ENCODE results near the gene TBC1D5. TPM values are rescaled to one million over a fixed set of nuclear protein-coding genes. Genes with fewer than 3 reads are reported as not detected.

The TBC1D5 gene
- total RNA-seq, 1 donor from 2014 or later: 55.6 TPM

DNA sequence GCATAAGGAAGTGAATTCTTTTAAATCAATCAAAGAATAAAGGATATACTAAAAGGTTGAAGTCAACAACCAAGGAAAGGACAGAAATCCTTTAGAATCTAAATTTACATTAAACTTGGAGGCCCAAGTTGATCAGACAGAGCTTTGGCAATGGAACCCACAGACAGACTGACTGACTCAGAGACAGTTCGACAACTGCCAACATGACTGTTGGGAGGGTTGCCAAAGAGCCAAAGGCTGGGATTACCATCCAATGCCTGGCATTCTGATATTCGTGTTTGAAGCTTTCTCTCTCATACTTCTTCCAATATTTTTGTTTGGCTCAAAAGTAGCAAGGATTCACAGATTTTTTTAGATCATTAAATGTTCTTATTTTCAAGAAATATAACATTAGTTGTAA, 451.5 kb downstream of the TBC1D5 start:
- peaks cover 6% of the 10 kb centered on the region for H3K36me3 Mint-ChIP-seq (ENCODE audit: insufficient read depth)
- H3K9me3 Mint-ChIP-seq (ENCODE audit: low read depth): no peaks in the 10 kb centered on the region
- no peak for DNase-seq (ENCODE audit: low spot score, unreplicated experiment)
- no peak overlapping the region for H3K4me3 Mint-ChIP-seq (ENCODE audit: low read depth)
- no peaks in the 10 kb centered on the region for H3K27me3 Mint-ChIP-seq
- TF ChIP-seq, protein P1, sequence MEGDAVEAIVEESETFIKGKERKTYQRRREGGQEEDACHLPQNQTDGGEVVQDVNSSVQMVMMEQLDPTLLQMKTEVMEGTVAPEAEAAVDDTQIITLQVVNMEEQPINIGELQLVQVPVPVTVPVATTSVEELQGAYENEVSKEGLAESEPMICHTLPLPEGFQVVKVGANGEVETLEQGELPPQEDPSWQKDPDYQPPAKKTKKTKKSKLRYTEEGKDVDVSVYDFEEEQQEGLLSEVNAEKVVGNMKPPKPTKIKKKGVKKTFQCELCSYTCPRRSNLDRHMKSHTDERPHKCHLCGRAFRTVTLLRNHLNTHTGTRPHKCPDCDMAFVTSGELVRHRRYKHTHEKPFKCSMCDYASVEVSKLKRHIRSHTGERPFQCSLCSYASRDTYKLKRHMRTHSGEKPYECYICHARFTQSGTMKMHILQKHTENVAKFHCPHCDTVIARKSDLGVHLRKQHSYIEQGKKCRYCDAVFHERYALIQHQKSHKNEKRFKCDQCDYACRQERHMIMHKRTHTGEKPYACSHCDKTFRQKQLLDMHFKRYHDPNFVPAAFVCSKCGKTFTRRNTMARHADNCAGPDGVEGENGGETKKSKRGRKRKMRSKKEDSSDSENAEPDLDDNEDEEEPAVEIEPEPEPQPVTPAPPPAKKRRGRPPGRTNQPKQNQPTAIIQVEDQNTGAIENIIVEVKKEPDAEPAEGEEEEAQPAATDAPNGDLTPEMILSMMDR (IDR thresholded peaks at IDR 0.05; ENCODE audit: unreplicated experiment): no peak
- H3K27ac Mint-ChIP-seq: no peak overlapping the region
- peaks cover 21% of the 10 kb centered on the region for H3K4me1 Mint-ChIP-seq (ENCODE audit: low read depth)

DNA sequence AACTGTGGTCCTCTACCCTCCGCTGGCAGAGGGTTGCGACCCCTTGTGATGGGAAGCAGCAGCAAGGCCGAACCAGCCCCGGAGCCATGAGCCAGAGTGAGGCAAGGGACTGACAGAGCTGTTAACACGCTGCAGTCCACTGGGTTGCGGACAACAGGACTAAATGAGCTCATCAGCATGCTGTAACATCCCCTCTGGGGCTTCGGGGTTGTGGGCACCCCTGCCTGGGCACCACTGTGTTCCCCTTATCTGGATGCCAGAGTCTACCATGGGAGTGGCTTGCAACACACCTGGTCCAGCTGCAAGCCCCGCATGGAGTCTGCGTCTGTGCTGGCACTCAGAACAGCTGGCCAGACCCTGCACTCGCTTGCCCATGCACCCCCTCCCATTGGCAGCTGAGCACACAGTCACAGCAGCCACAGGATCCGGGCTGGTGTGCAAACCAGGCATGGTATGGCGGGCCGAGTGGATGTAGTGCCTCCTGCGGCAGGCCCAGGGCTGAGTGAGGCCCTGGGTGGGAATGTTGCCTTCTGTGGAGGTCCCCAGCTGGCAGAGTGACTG, 453.5 kb downstream of the TBC1D5 start:
- H3K4me1 Mint-ChIP-seq (ENCODE audit: low read depth): peaks cover 16% of the 10 kb centered on the region
- H3K4me3 Mint-ChIP-seq (ENCODE audit: low read depth): no peak overlapping the region
- no peaks in the 10 kb centered on the region for H3K27me3 Mint-ChIP-seq
- H3K36me3 Mint-ChIP-seq (ENCODE audit: insufficient read depth): peaks cover 8% of the 10 kb centered on the region
- no peaks in the 10 kb centered on the region for H3K9me3 Mint-ChIP-seq (ENCODE audit: low read depth)
- TF ChIP-seq, protein P1 (IDR thresholded peaks at IDR 0.05; ENCODE audit: unreplicated experiment): no peak
- H3K27ac Mint-ChIP-seq: no peak overlapping the region
- DNase-seq (ENCODE audit: low spot score, unreplicated experiment): no peak

DNA sequence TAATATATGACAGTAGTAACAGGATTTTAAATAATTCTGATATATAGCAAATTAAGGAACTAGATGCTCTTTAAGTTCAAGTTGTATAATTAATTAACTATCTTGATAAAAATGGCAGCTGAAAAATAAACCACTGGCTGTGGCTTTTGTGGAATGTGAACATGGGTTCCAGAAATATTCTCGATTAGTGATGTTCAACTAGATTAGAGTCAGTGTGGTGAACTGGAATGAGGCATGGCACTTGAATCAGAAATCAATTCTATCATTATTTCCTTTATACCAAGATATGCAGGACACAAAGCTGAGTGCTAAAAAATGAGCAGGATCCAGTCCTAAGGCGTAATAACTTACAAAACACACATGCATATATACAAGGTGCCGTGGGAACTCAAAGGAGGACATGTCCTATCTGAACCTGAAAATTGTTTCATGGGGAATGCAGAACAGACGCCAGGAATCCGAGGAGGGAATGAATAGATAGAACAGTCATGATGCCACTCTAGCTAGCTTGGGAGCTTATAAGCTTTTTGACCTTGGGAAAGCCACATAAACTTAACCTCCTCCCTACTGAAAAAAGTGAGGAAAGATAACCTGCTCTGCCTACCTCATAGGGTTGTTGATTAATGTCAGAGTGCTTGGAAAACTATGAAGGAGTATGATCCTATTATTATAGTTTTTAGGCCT, 455.3 kb downstream of the TBC1D5 start:
- H3K4me1 Mint-ChIP-seq (ENCODE audit: low read depth): peaks cover 3% of the 10 kb centered on the region
- peaks cover 8% of the 10 kb centered on the region for H3K36me3 Mint-ChIP-seq (ENCODE audit: insufficient read depth)
- H3K27ac Mint-ChIP-seq: no peak overlapping the region
- H3K4me3 Mint-ChIP-seq (ENCODE audit: low read depth): no peak overlapping the region
- no peak for DNase-seq (ENCODE audit: low spot score, unreplicated experiment)
- H3K9me3 Mint-ChIP-seq (ENCODE audit: low read depth): no peaks in the 10 kb centered on the region
- TF ChIP-seq, protein P1 (IDR thresholded peaks at IDR 0.05; ENCODE audit: unreplicated experiment): no peak
- H3K27me3 Mint-ChIP-seq: no peaks in the 10 kb centered on the region

- Mint-ChIP-seq H3K4me1 (ENCODE audit: low read depth) (no peaks in the 10 kb centered on the region), H3K9me3 (ENCODE audit: low read depth) (no peaks in the 10 kb centered on the region), H3K4me3 (ENCODE audit: low read depth) (no peak overlapping the region), H3K27me3 (no peaks in the 10 kb centered on the region), H3K36me3 (ENCODE audit: insufficient read depth) (no peaks in the 10 kb centered on the region), H3K27ac (no peak overlapping the region)
- TF ChIP-seq, protein P1 (IDR thresholded peaks at IDR 0.05; ENCODE audit: unreplicated experiment): no peak
- DNase-seq (ENCODE audit: low spot score, unreplicated experiment): no peak
Measured at GRCh38 chr3:17278006-17278405, 464.4 kb downstream of the TBC1D5 start.

- no peak overlapping the region for H3K4me3 Mint-ChIP-seq (ENCODE audit: low read depth)
- no peaks in the 10 kb centered on the region for H3K27me3 Mint-ChIP-seq
Measured at GRCh38 chr3:17266846-17267245, 475.6 kb downstream of the TBC1D5 start.

More at GRCh38 chr3:17266846-17267245, 475.6 kb downstream of the TBC1D5 start:
- H3K9me3 Mint-ChIP-seq (ENCODE audit: low read depth): no peaks in the 10 kb centered on the region
- peaks cover 1% of the 10 kb centered on the region for H3K36me3 Mint-ChIP-seq (ENCODE audit: insufficient read depth)
- peaks cover 4% of the 10 kb centered on the region for H3K4me1 Mint-ChIP-seq (ENCODE audit: low read depth)
- DNase-seq (ENCODE audit: low spot score, unreplicated experiment): no peak
- TF ChIP-seq, protein P1 (IDR thresholded peaks at IDR 0.05; ENCODE audit: unreplicated experiment): no peak
- no peak overlapping the region for H3K27ac Mint-ChIP-seq
